DMS153 treated with DMSO at 0.1 percent for 48 hours (cell line): ENCODE data around the gene STIM1.
"Not testable (repeated sequence)": the region's sequence is repeated elsewhere in the genome, so short reads cannot be mapped to it uniquely, and the experiment has no call there.

Source experiments
- DNase-seq: peaks from one replicate; lab custom pipeline; 2025; ENCODE audit not compliant: unreplicated experiment; lab: John Stamatoyannopoulos, UW

The STIM1 gene

GRCh38 chr11:3970108-3970507, 114.6 kb downstream of the STIM1 start:
- no peak for DNase-seq

GRCh38 chr11:3971756-3972404, 116.4 kb downstream of the STIM1 start:
- DNase-seq = no peak

GRCh38 chr11:3972431-3972830, 117.0 kb downstream of the STIM1 start:
- DNase-seq = no peak

GRCh38 chr11:3977078-3977477, 121.6 kb downstream of the STIM1 start:
- no peak for DNase-seq

- DNase-seq = no peak
Observed at GRCh38 chr11:3981084-3981633, 125.7 kb downstream of the STIM1 start.

- no peak for DNase-seq
Observed at GRCh38 chr11:3982431-3982830, 127.0 kb downstream of the STIM1 start.

GRCh38 chr11:3983101-3983500, 127.6 kb downstream of the STIM1 start:
- DNase-seq = no peak

GRCh38 chr11:3984896-3985295, 129.4 kb downstream of the STIM1 start:
- no peak for DNase-seq

- no peak for DNase-seq
Observed at GRCh38 chr11:3985631-3986030, 130.2 kb downstream of the STIM1 start.

- DNase-seq = no peak
Observed at GRCh38 chr11:3986301-3986700, 130.8 kb downstream of the STIM1 start.

- no peak for DNase-seq
Observed at GRCh38 chr11:3989276-3989920, 133.9 kb downstream of the STIM1 start.

GRCh38 chr11:3989921-3990290, 134.4 kb downstream of the STIM1 start:
- no peak for DNase-seq

- no peak for DNase-seq
Observed at GRCh38 chr11:3990406-3990805, 134.9 kb downstream of the STIM1 start.

- no peak for DNase-seq
Observed at GRCh38 chr11:3992964-3993363, 137.5 kb downstream of the STIM1 start.

GRCh38 chr11:3994030-3994640, 138.7 kb downstream of the STIM1 start:
- no peak for DNase-seq

GRCh38 chr11:3995307-3995706, 139.8 kb downstream of the STIM1 start:
- no peak for DNase-seq

GRCh38 chr11:3995949-3996554, 140.6 kb downstream of the STIM1 start:
- no peak for DNase-seq

- DNase-seq = no peak
Observed at GRCh38 chr11:3996651-3997050, 141.2 kb downstream of the STIM1 start.

- DNase-seq = not testable (repeated sequence)
Observed at GRCh38 chr11:4004753-4005152, 149.3 kb downstream of the STIM1 start.

- DNase-seq = no peak
Observed at GRCh38 chr11:4006946-4007680, 151.6 kb downstream of the STIM1 start.

GRCh38 chr11:4008116-4008515, 152.7 kb downstream of the STIM1 start:
- DNase-seq = no peak
